H7 (cell line): ENCODE data around the gene FAM120A. TPM values are rescaled to one million over a fixed set of nuclear protein-coding genes. Genes with fewer than 3 reads are reported as not detected.

Experiments
- DNase-seq: peaks from one replicate; pipeline ENCODE4 v3.0.0; 2012
- H3K27me3 ChIP-seq: 2 replicates; pipeline ENCODE4 v1.6.0; 2011; ENCODE audit warnings: mild to moderate bottlenecking, low read length; ENCODE audit not compliant: control insufficient read depth, insufficient read depth
- H3K36me3 ChIP-seq: replicated peaks from 2 replicates; pipeline ENCODE4 v1.5.1; 2011; ENCODE audit warnings: low read length; ENCODE audit not compliant: control insufficient read depth, insufficient read depth
- H3K4me3 ChIP-seq: 2 replicates; pipeline ENCODE4 v1.5.1; 2011; ENCODE audit warnings: low read depth, mild to moderate bottlenecking, control low read depth, low read length, moderate library complexity; ENCODE audit not compliant: insufficient read depth
- total RNA-seq: library from RNA; depleted of rRNA; stranded (reverse); fragments of >200 nt; shearing (Covaris generic); gene quantifications from 2 replicates; pipeline ENCODE4 v1.2.3, GENCODE V29; 2014

FAM120A gene
- total RNA-seq, 1 experiment from 2014 or later = 41.6 TPM

DNA sequence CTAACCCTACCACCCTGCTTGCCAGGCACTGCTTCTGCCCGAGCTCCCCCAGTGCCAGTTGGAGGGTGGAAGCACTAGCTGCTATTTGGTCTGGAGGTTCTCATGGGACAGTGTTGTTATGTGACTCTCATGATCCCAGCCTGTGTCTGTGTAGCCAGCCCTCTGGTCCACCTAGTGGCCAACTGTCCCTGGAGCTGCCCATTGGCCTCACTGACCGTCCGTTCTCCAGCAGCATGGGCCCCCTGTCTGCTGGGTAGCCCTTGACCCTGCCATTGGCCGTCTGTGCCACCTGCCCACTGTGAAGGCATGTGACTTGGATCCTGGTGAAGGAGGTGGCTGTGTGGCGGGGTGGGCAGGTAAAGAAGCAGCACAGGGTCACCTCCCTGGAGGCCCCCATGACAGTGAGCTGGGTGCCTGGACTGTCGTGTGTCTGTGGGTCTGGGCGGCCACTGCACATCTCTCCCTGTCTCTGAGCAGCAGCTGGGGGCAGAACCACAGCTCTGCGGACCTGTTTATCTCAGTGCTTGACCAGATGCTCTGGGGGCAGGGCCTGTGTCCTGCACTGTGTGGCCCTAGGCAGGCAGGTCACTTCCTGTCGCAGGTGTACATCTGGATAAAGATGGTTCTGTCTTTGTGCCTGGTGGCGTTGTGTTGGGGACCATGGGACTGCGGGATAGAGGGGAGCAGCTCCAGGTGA lies 136.3 kb downstream of the FAM120A start:
- Histone ChIP-seq H3K27me3 (no peaks in the 10 kb centered on the region), H3K36me3 (no peaks in the 10 kb centered on the region)
- peak; percentile 54 for DNase-seq

DNA sequence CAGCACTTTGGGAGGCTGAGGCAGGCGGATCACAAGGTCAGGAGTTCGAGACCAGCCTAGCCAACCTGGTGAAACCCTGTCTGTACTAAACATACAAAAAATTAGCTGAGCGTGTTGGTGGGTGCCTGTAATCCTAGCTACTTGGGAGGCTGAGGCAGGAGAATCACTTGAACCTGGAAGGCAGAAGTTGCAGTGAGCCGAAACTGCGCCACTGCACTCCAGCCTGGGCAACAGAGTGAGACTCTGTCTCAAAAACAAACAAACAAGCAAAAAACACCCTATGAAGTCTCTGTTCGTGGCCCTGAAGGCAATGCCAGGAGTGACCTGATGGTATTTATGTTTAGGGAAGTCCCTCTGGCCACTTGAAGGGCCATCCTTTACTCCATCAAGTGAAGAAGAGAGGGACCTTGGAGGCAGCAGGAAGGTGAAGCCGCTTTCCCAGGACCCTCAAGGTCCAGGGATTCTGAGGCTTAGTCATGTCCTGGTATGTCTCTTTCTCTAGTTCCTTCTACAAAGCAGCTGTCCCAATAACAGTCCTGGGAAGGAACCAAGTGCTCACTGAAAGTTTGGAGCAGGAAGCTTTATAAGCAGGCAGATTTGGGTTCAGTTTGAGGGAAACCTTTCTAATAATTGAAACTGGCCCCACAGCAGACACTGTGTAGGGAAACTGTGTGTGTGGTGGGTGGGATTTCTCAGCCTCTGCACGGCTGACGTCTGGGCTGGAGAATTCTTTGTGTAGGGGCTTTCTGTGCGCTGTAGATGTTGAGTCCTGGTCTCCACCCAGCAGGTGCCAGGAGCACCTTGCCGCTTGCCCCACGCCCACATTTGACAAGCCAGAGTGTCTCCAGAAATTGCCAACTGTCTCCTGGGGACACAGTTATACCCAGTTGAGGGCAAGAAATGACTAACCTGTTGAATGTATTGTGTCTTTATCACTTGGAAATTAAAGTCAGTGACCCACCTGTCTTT lies 137.4 kb downstream of the FAM120A start:
- no peaks in the 10 kb centered on the region for H3K27me3 ChIP-seq
- peak; percentile 24 for DNase-seq

More for the DNA sequence above, 136.3 kb downstream of the FAM120A start:
- H3K4me3 ChIP-seq = no peak overlapping the region

DNA sequence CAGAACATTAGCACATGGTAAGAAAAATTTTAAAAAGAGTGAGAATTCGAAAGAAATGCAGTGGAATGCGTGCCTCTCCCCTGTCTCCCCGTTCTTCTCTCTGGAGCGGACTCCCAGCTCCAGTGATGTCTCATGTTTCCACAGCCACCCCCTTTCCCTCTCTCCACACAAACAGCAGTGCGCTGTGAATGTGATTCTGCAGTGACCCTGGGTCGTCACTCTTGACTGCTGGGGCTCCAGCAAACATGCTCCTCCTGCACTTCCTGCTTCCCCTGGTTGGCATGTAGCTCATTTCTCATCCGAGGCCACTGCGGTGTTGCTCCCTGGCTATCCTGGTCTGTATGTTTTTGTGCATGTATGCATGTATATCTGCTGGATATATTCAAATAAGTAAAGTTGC lies 138.2 kb downstream of the FAM120A start:
- H3K27me3 ChIP-seq = no peaks in the 10 kb centered on the region
- peak; percentile 50 for DNase-seq
- H3K36me3 ChIP-seq = no peaks in the 10 kb centered on the region
- no peak overlapping the region for H3K4me3 ChIP-seq

More for the DNA sequence above, 137.4 kb downstream of the FAM120A start:
- Histone ChIP-seq H3K4me3 (no peak overlapping the region), H3K36me3 (no peaks in the 10 kb centered on the region)

DNA sequence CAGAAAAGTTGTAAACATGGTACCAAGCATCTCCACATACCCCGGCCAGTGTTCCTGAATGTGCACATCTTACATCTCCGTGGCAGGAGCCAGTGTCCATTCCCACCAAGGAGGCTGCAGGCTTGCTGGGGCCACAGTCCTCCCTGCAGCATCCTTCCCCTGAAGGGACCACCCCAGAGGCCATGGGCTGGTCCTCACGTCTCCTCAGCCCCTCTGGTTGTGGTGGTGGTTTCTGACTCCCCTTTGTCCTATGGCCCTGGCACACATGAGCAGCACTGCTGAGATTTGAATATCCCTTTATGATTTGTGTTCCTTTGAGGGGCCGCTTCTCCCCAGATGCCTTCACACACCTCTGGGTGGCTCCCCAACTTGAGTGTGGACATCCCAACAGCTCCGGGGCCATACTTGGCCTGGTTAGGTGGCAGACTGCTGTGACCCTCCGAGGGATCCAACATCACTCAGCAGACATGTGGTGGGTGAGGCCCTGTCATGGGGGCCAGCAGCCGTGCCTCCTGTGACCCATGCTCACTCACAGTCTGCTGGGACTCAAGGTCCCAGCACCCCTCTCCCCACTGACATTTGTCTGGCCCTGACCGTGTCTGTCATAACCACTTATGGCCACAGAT lies 139.2 kb downstream of the FAM120A start:
- DNase-seq = peak; percentile 30
- no peaks in the 10 kb centered on the region for H3K27me3 ChIP-seq
- H3K36me3 ChIP-seq = no peaks in the 10 kb centered on the region
- H3K4me3 ChIP-seq = no peak overlapping the region

DNA sequence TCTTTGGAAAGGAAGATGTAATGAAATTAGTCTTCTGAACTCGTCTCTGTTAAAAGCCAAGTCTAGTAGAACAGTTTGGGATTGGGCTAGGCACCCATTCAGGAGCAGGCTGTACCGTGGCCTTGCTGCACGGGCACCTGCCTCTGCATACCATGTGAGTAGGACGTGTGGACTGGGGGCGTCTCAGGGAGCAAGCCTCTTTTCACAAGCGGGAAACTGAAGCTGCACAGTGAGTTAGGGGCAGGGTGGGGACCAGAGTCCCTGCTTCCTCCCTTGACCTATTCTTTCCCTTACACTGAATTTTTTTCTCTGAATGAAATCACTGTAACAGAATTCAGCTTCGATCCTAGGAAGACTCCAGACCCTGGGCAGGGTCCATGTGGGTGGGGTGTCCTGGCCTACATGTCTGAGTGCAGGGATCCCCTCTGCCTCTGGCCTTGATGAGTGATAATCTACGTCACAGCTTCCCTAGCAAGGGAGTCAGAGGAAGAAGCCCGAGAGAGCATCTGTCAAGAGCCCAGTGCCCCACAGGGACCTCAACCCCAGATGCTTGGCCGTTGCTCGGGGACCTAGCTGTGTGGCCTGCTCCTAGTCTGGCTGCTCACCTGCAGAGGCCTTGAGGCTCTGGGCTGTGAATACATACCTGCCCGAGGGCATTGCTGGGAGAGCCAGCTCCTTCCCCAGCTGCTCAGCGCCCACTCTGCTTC lies 140.0 kb downstream of the FAM120A start:
- DNase-seq = peak; percentile 26
- H3K4me3 ChIP-seq = no peak overlapping the region
- no peaks in the 10 kb centered on the region for H3K27me3 ChIP-seq
- no peaks in the 10 kb centered on the region for H3K36me3 ChIP-seq

DNA sequence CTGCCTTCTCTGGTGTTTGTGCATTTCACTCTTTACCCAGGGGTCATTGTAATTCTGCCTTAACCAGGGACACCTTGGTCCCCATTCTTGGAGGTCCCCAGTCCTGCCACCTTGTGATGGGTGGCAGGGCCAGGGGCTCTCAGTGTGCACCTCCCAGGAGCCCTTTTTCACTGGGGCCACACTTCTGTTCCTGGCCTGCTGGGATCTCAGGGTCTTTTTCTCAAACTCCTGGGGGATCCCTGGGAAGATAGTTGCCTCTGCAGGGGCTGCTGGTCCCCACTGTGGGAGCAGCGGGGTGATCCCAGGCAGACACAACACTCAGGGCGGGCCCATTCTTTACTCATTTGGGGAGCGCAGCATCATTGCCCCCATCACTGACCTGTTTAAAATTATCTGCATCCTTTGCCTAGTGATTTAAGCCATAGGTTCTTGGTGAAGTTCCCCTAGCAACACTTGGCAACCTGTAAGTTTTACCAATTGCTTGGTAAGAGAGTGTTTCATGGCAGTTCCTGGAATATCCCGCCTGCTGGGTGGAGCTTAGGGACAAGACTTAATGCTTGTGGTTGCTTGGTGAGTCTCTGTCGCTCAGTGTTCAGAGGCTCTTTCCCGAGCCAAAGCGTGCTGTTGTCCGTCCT lies 140.6 kb downstream of the FAM120A start:
- Histone ChIP-seq H3K27me3 (no peaks in the 10 kb centered on the region), H3K4me3 (no peak overlapping the region), H3K36me3 (no peaks in the 10 kb centered on the region)
- DNase-seq = peak; percentile 18

DNA sequence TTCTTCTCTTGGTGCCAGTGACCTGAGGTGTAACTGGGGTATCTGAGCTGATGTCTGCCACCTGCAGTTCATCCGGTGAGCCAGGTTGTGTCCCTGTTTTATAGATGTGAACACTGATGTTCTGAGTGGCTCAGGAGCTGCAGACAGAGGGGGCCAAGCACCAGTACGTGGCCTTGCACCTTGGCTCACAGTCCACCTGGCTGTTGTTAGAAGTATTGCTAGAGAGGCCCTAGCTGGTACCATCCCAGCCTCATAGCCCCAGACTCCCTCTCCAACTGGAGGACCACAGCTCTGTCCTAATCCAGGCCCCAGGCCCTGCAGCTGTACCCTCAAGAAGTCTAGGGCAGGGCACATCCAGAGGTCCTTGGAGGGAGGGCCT lies 141.1 kb downstream of the FAM120A start:
- Histone ChIP-seq H3K36me3 (no peaks in the 10 kb centered on the region), H3K4me3 (no peak overlapping the region), H3K27me3 (no peaks in the 10 kb centered on the region)
- DNase-seq = peak; percentile 83

DNA sequence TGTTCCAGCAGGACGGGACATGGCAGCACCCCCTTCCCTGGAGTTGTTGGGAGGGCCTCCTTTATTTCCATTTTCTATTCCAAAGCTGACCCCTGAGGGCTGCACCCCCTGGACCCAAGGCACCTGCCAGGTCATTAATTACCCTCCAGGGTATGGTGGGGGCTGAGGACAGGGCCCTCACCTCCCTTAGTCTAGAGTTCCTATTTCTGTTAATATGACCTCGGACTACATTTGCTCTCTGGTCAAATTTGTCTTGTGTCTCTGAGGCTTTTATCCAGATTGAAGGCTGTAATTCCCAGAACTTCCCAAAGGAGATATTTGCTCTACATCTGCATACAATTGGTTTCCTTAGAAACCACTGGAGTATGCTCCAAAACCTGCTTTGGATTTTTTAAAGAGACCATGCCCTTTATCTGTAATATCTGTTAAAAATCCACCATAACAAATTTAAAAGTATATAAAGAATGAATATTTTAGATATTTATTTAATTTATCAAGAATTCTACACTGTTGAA lies 141.7 kb downstream of the FAM120A start:
- Histone ChIP-seq H3K27me3 (no peaks in the 10 kb centered on the region), H3K4me3 (no peak overlapping the region), H3K36me3 (no peaks in the 10 kb centered on the region)
- DNase-seq = peak; percentile 15

DNA sequence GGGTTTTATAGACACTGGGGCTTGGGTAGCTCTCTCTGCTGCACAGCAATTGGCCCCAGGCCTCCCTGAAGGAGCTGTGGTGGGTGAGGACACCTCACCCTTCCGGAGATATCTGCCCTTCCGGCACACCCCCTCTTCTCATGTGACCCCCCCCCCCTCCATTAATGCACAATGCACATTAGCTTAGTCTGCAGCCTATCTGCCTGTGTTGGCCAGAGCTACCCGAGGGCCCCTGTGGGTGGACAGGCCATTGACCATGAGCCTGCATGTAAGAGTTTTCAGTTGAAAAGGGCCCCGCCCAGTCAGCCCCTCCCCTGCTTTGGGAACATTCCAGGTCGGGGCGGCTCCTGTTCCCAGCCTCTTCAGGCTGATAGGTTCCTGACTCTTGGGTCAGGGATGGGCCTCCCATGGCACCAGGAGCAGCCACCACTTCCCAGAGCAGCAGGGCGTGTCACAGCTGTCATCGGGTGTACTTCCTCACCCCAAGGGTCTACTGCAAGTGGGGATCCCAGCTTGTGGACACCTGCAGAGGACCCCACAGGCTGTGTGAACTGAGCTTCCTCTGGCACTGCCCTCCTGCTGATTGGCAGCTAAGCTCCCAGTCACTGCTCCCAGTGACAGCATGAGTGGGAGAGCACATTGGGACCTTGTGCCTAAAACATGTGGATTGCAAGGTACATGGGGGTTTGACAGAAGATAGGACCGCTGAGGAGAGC lies 142.7 kb downstream of the FAM120A start:
- Histone ChIP-seq H3K4me3 (no peak overlapping the region), H3K27me3 (no peaks in the 10 kb centered on the region), H3K36me3 (no peaks in the 10 kb centered on the region)
- DNase-seq = peak; percentile 51

DNA sequence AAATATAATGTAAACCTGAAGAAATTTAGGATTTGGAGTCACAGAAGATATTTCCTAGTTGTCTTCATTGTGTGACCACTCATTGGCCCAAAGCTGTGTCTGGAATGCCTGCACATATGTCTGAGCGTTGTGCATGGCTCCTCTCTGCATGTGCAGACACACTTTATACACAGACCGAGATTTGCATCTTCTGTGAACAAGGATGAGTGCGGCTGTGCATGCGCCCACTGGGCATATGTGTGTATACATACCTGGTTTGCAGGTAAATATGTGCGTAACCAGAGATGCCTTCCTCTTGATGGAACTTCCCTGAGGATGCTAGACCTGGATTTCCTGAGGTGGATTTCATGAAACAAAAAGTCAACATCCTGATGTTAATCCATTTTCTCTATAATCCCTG lies 144.0 kb downstream of the FAM120A start:
- Histone ChIP-seq H3K4me3 (no peak overlapping the region), H3K36me3 (no peaks in the 10 kb centered on the region), H3K27me3 (no peaks in the 10 kb centered on the region)
- DNase-seq = no peak

DNA sequence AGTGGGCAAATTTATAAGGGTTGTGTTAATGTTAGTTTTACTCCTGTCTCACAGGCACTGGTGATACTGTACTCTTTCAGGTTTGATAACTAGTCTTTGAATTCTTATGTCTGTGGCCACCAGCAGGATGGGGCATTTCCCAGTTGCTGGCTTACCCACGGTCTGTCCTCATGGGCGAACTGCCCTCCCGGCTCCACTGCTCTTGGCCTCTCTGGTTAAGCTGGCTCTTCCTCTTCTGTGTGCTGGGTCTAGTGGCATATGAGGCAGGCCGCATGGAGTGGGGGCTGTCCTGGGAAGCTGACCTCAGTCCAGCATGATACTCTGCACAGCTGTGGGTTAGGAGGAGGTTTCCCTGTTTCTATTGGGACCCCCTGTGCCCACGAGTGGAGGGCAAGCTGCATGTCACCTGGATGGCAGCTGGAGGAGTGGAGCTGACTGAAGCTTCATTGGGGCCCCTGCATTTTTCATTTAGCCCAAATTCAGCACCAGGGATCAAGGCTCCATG lies 144.4 kb downstream of the FAM120A start:
- no peaks in the 10 kb centered on the region for H3K27me3 ChIP-seq
- H3K4me3 ChIP-seq = no peak overlapping the region
- peak; percentile 8 for DNase-seq
- no peaks in the 10 kb centered on the region for H3K36me3 ChIP-seq

DNA sequence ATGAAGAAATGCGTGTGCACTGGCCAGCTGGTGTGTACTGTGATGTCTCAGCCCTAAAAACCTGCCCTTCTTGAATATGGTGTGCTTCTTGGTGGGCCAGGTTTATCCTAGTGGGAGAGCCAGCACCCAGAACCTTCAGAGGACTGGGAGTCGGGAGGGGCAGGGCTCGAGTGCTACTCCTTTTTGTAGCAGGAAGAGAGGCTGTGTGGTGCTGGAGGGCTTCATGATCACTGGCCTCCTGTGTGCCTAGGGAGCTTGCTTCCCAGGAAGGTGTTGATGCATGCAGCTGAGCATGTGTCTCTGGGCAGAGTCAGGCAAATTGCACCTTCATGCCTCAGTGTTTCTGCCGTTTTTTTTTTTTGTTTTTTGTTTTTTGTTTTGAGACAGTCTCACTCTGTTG lies 144.9 kb downstream of the FAM120A start:
- peak; percentile 15 for DNase-seq
- Histone ChIP-seq H3K4me3 (no peak overlapping the region), H3K36me3 (no peaks in the 10 kb centered on the region), H3K27me3 (no peaks in the 10 kb centered on the region)

DNA sequence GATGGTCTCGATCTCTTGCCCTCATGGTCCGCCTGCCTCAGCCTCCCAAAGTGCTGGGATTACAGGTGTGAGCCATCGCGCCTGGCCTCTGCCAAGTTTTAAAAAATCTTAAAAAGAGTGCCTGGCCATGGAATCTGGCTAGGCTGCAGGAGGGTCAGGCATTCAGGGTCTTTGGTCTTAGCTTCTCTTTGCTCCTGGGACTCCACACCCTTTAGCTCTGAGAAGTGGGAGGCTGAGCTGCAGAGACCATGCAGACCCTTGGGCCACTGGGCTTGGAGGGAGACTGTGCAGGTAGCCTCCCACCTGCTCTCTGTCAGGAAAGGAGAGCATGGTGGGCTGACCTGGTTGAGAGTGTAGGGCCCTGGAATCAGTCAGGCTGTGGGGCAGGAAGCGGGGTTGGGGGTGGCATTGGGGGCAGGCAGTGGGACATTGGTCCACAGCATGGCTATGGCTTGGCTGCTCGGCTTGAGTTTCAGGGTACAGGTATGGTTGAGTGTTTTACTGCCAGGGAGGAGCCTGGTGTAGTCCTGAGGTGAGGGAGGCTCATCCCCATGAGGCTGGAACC lies 145.7 kb downstream of the FAM120A start:
- Histone ChIP-seq H3K36me3 (no peaks in the 10 kb centered on the region), H3K4me3 (no peak overlapping the region), H3K27me3 (no peaks in the 10 kb centered on the region)
- peak; percentile 11 for DNase-seq
